Kasumi-1 (cell line): ENCODE results near the gene YIPF2.
"Not testable (repeated sequence)": the region's sequence is repeated elsewhere in the genome, so short reads cannot be mapped to it uniquely, and the experiment has no call there.

Experiments
- DNase-seq, 2 experiments: peaks; one replicate each; lab custom pipeline; 2025; lab: John Stamatoyannopoulos, UW

Gene YIPF2

GRCh38 chr19:10941649-10942048 lies 13.2 kb upstream of the YIPF2 start:
- not testable (repeated sequence) for DNase-seq

GRCh38 chr19:10936661-10937084 lies 8.2 kb upstream of the YIPF2 start:
- peak; percentile 82 to 91 for DNase-seq

- no peak for DNase-seq
Observed at GRCh38 chr19:10935371-10936059, 7.1 kb upstream of the YIPF2 start.

- DNase-seq = no peak
Observed at GRCh38 chr19:10929402-10929794, 959 bp upstream of the YIPF2 start.

GRCh38 chr19:10927730-10928562 lies 493 bp downstream of the YIPF2 start:
- DNase-seq = peak; percentile 12 to 21

GRCh38 chr19:10924597-10924996 lies 3.8 kb downstream of the YIPF2 start:
- DNase-seq = no peak

GRCh38 chr19:10923260-10924112 lies 5.0 kb downstream of the YIPF2 start:
- DNase-seq = no peak

GRCh38 chr19:10922638-10923014 lies 5.8 kb downstream of the YIPF2 start:
- DNase-seq = no peak

GRCh38 chr19:10921910-10922637 lies 6.4 kb downstream of the YIPF2 start:
- DNase-seq = no peak

GRCh38 chr19:10921199-10921909 lies 7.1 kb downstream of the YIPF2 start:
- DNase-seq = no peak

- DNase-seq = no peak
Observed at GRCh38 chr19:10920781-10921180, 7.7 kb downstream of the YIPF2 start.

GRCh38 chr19:10920288-10920655 lies 8.2 kb downstream of the YIPF2 start:
- DNase-seq = no peak

GRCh38 chr19:10919352-10920287 lies 8.8 kb downstream of the YIPF2 start:
- no peak for DNase-seq

- no peak for DNase-seq
Observed at GRCh38 chr19:10918359-10918758, 10.1 kb downstream of the YIPF2 start.

GRCh38 chr19:10916602-10917001 lies 11.8 kb downstream of the YIPF2 start:
- DNase-seq = no peak

- DNase-seq = no peak
Observed at GRCh38 chr19:10915130-10916091, 13.0 kb downstream of the YIPF2 start.

- no peak for DNase-seq
Observed at GRCh38 chr19:10913716-10914340, 14.6 kb downstream of the YIPF2 start.

- DNase-seq = no peak
Observed at GRCh38 chr19:10912619-10913018, 15.8 kb downstream of the YIPF2 start.
